Inferior parietal cortex (tissue), 1 donor: ENCODE data around the gene RAB3C.
A peak's percentile ranks its signal among the peaks of the same experiment; 100 is the strongest.

ENCODE experiments used
- DNase-seq: peaks from one replicate; pipeline ENCODE4 v3.0.0-alpha.2; 2016; ENCODE audit errors: extremely low spot score

Gene RAB3C

DNA sequence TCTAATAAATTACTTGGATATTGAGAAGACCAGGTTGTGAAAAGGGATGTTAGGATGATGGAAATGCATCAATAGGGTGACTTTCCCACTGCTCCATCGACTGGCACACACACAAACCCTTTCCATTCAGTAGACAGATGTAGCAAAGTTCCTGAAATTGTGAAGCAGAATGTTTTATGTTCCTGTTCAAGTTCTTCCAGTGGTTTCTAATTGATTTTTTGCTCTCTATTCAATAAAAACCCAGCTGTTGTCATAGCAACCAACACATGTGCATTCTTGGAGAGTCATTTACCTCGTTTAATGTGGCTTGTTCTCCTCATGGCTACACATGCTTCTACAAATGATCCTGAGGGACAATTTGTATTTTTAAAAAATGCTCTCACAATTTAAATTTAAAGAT lies 244.6 kb downstream of the RAB3C start:
- no peak for DNase-seq

DNA sequence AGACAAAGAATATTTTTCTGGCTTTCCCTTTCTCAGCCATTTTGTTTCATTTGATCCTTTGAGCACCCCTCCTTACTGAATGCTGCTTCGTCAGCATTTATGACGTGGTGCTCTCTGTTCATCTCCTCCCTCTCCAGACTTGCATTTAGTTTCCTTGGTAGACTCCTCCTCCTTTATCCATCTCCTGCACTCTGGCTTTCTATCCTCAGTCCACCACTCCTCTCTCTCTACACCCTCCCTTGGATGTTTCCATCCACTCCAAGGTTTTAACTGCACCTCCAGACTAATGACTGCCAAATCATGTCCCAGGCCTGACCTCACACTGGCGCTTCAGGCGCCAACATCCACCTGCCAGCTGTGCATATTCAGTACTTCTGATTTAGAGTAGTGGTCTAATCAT lies 245.4 kb downstream of the RAB3C start:
- no peak for DNase-seq

DNA sequence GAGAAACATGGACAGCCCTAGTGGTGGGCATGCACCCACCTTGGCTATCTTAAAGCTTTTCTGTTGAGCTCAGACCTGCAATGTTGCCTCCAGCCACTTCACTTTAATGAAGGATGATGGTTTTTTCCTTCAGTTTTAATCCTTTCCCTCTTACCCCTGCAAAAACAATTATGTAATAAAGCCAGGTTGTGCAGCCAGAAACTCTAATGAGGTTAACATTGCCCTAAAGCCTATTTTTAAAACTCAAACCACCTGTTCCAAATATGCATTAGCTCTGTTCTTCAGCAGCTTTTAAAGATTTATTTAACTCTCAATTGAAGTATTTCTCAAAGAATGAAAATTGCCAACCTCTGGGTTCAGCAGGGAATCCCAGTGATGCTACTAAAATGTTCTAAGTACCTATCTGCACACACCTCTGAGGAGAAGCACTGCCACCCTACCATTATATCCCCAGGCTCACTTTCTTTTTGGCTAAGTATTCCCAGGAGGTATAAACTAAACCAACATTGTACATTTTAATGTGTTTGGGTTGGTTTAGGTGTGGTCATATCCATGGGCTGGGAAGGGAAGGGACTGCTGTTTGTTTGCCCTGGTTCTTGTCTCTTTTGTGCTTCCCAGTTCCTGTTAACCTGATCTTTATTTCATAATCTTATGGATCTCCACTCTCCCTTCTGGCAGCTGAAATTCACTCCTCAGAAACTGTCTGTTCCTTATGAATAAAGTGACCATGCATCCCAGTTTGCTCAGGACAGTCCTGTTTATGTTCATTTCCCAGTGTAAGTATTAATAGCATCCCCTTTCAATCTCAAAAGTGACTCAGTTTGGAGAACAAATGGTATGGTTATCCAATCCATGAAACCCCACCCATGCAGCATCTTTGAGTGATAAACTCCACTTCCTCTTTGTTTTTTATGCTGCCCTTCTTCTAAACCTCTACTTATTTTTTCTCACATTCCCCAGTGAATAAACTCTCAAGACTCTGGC lies 251.7 kb downstream of the RAB3C start:
- no peak for DNase-seq

DNA sequence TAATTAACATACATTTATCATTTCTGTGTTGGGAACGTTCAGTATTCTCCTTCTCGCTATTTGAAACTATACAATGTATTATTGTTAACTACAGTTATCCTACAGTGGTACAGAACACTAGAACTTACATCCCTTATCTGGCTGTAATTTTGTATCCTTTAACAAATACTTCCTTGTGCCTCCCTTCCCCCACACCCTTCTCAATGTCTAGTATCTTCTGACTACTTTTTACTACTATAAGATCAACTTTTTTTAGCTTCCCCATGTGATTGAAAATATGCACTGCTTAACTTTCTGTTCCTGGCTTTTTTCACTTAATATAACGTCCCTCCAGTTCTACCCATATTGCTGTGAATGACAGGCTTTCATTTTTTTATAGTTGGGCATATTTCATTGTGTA lies 253.5 kb downstream of the RAB3C start:
- no peak for DNase-seq

DNA sequence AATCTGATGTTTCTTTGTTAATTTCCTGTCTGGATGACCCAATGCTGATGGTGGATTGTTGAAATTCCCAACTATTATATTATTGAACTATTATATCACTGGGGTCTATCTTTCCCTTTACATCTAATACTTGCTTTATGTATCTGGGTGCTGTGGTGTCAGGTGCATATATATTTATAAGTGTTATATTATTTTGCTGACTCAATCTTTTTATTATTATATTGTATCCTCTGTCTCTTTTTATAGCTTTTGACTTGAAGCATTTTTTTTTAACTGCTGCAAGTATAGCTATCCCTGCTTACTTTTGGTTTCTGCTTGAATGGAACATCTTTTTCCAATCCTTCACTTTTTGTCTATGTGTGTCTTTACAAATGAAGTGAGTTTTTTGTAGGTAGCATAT lies 255.9 kb downstream of the RAB3C start:
- DNase-seq = no peak

DNA sequence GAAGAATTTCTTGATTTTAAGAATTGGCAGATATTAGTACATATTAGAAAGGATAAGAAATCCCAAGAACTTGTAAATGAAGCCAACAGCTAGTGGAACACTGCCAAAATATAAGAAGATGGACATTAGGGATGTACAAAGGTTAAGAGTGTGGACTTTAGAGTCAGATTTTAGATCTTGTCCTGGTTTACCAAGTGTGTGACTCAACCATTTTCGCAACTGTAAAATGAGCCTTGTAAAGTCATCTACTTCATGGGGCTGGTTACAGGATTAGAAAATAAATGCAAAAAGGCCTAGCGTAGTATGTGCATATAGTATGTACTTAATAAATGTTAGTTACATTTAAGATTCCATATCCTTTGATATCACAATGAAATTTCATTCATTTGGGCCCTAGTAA lies 260.0 kb downstream of the RAB3C start:
- DNase-seq = no peak

DNA sequence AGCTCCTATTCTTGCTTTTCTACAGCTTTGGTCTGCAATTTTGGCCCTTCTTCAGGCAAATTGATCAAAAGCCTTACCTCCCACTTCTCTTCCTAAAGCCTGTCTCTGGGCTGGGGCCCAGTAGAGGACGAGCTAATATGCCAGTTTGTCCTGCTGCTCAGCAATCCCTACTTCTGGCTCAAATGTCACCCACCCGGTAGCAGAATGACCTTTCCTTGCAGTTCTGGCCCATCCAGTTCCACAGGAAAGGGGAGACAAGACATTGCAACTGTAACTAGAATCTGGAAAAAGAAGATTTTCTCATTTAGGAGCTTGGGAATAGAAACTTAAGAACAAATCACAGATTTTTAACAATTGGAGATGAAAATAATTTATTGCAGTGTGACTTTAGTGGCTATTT lies 261.5 kb downstream of the RAB3C start:
- no peak for DNase-seq

DNA sequence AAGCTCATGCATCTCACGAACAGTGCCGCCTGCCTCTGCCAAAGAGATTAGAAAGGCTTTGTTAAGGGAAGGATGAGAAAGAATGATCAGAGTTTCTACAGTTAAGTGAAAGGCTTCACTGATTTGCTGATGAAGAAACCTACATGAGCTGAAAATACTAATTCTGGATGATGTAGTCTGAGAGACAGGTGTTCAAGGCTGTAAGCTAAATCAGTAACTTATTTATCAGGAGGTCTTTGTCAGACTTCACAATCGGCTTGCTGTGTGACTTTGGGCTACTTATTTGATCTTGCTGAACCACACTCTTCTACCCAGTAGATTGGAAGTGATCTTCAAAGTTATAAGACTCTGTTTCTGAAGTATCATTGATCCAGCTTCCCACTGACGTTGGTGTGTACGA lies 264.2 kb downstream of the RAB3C start:
- no peak for DNase-seq

DNA sequence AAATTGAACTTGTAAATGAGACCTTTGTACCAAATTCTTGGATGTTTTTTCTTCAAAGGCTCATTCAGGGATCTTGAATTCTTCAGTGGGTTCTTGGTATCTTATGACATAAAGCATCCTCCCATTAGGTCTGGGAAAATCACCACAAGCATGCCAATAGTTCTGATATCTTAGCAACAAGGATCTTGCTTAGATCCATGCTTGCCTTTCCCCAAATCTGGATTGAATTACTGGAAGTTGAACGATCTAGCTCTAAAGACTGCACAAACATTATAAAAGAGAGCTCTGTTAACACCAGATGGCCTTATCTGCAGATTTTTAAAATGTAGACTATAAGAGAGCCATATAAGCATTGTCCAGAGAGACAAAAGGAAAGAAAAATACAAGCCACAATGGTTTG lies 266.3 kb downstream of the RAB3C start:
- no peak for DNase-seq

DNA sequence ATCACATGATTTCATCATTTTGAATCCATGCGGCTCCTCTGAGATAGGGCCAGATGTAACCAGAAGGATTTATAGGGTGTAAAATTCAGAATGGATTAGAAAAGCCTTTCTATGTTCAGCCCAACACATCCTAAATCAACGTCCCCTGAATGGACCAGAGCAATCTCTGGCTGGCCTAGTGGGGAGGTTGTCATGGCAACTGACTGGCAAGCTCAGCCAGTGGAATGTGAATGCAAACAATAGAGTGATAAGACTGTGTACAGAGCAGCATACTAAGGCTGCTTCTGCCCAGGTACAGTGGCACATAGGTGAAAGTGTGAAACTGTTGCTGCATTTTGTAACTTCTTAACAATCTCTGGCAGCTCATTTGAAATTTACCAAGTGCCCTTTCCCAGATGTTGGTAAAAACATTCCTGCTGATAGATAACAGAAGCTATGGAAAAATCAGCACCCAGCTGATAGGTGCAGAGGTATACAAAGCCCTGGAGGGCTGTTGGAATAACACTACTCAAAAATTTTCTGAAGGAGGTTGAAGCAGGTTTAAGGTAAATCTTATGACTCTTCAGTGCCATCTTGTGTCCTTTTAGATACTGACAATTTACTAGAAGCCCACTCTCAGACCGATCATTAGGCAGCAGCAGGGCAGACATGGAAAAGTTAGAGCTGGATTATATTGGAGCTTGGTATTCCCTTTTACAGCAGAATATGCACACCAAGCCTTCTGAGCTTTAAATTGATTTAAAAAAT lies 267.2 kb downstream of the RAB3C start:
- DNase-seq = peak; percentile 62

DNA sequence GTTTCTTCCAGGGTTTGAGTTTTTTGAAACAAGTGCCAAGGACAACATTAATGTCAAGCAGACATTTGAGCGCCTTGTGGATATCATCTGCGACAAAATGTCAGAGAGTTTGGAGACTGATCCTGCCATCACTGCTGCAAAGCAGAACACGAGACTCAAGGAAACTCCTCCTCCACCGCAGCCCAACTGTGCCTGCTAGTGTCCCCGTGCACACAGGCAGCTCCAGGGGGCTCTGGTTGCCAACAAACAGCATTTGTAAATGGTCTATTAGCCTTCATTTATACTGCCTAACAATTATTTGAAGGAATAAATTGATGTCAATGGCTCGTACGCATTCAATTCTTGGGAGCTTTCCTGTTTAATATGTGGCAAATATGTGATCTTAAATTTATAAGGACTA lies 268.3 kb downstream of the RAB3C start:
- no peak for DNase-seq

DNA sequence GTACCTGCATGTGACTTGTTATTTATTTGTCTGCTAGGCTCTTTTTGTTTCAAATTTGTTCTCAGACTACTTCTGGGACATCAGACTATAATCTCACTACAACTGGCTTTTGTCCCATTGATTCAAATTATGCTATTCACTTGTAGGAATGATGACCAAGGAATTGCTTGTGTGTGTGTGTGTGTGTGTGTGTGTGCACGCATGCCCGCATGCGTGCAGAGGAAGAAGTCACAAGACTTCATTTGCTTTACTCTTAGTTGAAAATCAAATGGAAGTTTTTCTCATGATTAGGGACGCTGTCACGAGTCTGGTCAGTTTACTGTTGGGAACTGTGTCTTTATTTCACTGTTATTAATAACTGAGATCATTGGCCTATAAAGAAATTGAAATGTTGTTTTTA lies 268.7 kb downstream of the RAB3C start:
- DNase-seq = no peak

DNA sequence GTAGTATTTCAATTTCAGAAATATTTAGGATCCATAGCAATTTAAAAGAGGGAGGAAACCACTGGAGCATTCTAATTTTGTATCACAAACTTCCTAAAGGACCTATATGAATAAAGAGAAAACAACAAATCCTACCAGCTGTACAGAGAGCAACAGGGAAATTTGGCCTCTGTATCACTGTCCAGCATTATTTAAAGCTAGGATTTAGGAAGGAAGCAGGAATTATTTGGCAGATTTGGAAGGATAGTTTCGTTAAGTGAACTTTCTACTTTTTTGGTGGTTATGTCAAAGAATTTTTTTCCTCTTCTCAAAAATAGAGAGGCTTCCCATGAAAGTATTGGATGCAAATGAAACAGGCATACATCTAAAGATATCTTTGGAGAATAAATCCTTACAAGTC lies 269.7 kb downstream of the RAB3C start:
- no peak for DNase-seq

DNA sequence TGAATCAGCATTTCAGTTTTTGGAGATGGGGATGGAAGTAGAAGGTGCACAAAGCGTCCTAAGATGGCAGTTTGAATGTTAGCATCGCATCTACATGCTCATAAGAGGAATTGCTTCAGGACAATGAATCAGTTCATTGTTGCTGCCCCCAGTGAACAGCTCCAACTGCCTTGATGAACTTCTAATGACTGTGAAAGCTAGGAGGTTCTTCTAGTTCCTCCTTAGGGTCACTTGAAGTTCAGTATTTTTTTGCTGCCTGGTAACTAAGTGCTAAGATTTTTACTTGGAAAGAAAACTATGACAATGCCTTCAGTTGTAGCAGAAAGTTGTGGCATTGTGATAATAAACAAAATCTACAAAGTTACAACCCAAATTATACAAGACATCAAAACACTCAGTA lies 271.6 kb downstream of the RAB3C start:
- DNase-seq = no peak

DNA sequence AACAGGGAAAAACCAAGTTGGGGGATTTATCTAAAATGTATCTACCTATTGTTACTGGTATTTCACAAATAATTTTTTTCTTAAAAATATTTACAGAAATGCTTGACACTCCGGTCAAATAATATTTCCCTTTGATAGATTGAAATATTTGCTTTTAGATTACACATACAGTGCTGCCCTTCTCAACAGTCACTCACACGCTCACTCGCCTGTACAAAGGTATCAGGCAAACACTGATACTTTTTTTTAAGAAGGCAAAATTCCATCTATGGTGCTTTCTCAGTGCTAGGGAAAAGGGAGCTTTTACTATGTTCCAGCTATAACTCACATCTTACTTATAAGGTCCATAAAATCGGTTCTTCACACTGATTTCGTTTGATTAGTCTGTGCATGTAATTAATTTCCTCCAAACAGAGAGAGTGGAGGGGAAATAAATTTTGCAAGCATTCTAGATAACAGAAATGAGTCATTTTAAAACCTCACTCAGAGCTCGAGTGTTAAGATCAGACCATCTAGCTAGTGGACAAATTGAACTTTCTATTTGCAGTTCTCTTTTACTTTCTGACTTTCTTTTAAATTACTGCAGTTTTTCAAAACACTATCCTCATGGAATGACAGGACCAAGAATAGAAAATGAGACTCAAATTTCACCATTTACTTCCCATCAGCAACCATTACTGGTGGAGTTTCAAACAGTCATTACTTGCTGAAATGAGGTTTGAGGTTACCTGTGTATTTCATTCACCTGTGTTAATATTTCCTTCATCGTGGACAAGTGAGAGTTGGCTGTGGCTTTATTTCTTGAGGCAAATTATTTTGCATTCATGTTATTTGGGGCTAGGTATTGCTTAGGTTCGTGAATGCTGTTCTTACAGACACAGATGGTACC lies 273.2 kb downstream of the RAB3C start:
- DNase-seq = no peak

DNA sequence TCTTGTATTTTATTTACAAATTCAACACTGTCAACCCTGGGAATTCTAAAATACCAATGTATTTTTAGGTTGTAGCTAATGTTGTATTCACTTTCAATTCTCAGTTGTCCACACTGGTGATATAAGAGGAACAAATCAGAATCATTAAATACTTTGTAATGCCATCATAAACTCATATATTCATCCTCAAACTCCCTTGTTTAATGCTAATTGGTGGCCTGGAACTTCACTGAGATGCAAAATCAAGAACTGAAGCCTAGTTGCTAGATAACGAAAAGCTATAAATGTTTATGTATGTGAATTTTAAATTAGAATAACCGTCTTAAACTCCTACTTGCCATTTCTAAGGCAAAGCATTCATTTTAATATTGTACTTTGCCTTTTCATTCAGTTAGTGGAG lies 274.7 kb downstream of the RAB3C start:
- no peak for DNase-seq

DNA sequence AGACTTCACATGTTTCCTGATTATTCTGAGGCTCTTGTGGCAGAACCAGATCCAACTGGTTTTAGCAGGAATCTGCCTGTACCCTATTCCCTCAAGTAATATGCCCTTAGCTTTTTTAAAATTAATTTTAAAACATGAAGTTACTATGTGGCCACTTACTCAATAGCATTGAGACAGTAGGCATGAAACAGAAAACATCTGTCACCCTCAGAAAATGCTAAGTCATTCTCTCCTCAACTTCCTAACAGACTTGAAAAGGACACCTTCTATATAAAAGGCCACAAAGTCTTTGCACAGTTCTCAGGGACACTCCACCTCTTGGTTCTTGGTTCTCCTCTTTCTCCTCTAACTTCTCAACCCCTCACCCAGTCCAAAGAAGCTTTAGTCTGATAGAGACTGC lies 277.8 kb downstream of the RAB3C start:
- DNase-seq = no peak

DNA sequence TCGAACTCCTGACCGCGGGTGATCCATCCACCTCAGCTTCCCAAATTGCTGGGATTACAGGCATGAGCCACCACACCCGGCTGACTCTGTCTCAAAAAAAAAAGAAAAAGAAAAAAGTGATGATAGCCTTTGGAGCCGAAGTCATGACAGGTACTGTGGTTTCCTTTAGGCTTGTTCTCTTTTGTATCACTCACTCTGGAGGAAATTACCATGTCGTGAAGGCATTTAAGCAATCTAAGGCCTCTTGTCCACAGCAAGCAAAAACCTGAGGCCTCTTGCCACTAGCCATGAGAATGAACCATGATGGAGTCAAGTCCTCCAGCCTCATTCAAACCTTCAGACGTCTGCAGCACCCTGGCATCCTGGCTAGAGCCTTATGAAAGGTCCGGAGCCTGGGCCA lies 286.1 kb downstream of the RAB3C start:
- DNase-seq = no peak

DNA sequence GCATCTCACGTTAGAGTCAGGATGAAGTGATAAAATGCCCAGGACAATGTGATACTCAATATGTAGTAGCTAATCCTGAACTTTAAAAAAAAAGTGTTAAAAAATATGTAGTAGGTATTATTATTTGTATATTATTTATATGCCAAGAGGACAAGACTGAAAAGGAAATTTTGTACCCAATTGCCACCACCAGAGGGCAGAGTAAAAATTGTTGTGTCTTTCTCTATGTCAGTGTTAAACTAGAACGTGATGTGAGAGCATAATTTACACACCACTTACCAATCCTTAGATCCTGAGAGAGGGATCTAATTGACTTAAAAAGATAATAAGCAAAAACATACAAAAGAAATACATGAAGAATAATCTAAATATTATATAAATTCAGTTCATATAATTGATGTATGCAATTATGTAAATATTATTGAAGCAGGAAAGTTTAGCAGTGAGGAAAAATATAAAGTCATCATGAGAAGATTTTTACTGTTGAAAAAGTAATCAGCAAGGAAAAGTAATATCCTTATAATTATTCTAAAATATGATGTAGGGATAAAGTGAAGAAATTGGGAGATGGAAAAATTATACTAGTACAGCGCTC lies 288.9 kb downstream of the RAB3C start:
- DNase-seq = peak; percentile 43

DNA sequence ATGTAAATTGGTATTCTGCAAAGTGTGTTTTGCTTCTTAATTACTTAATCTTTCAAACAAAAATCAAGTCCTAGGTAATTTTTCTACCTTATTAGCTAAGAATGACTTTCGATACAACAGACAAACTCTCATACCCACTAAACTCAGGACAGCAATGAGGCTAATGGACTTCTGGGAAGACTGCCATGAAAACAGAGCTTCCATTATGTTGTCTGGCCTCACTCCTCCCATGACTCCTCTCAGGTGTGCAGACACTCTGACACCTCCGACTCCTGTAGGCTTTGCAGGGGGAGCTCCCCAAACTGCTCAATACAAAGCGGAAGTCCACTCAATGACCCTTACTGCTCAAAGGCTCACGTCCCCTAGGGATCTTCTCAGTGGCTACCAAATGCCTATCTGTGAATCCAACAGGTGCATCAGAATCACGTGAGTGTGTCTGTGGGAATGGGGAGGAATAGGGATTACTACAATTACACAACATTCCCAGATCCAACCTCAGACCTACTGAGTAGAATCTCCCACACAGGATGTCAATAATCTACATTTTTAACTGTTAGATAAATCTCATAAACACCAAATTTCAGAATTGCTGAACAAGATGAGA lies 289.9 kb downstream of the RAB3C start:
- no peak for DNase-seq

DNA sequence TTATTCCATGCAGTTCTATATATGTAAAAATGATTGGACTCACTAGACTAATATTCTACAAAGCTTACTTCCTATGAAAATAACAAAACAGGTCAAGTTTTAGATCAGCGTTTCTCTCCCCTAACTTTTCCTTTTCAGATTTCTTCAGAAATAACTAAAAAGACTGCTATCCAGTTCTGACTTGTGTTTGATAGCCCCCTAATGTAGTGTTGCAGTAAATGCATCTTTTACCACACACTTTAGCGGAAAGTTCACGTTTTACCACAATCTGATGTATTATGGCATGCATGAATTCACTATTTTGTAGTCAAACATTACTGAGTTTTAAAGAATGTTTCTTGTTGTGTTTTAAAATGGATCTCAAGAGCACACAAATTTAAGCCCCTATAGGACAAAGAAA lies 292.7 kb downstream of the RAB3C start:
- no peak for DNase-seq
